Heart left ventricle (tissue), 16 donors: Measurements from ENCODE around the gene DOCK2. TPM values are rescaled to one million over a fixed set of nuclear protein-coding genes. Genes with fewer than 3 reads are reported as not detected.

Source experiments
- ATAC-seq, 4 donors: fragments of 200-7000 bp; cut with Tn5 transposase; one replicate each; pipeline ENCODE4 v1.9.1; 2020 to 2022; ENCODE audit warnings: moderate library complexity in 4 of 4, mild to moderate bottlenecking in 3 of 4, moderate number of reproducible peaks in 1 of 4
- DNase-seq, 5 donors: peaks; one replicate each; pipeline ENCODE4 v3.0.0-alpha.2; 2020
- H3K27ac ChIP-seq, 12 donors: fragments of 200-600 bp; sonication (generic) in 4 of 12; one replicate each; pipeline versions ENCODE4 v1.5.0 to v1.8.0; 2016 to 2022; ENCODE audit warnings: mild to moderate bottlenecking in 2 of 12
- H3K27me3 ChIP-seq, 9 donors: fragments of 200-600 bp; sonication (generic) in 2 of 9; one replicate each; pipeline versions ENCODE4 v1.5.1 to v1.8.0; 2016 to 2022; ENCODE audit warnings: mild to moderate bottlenecking in 3 of 9
- H3K36me3 ChIP-seq, 9 donors: fragments of 200-600 bp; sonication (generic) in 2 of 9; one replicate each; pipeline versions ENCODE4 v1.5.0 to v1.8.0; 2018 to 2022; ENCODE audit warnings: mild to moderate bottlenecking in 2 of 9
- H3K4me1 ChIP-seq, 12 donors: fragments of 200-600 bp; sonication (generic) in 4 of 12; one replicate each; pipeline versions ENCODE4 v1.5.0 to v1.8.0; 2016 to 2022; ENCODE audit warnings: mild to moderate bottlenecking in 3 of 12
- H3K4me3 ChIP-seq, 12 donors: fragments of 200-600 bp; sonication (generic) in 4 of 12; one replicate each; pipeline versions ENCODE4 v1.5.0 to v1.8.0; 2017 to 2022; ENCODE audit warnings: mild to moderate bottlenecking in 9 of 12, moderate library complexity in 4 of 12
- H3K9me3 ChIP-seq, 12 donors: fragments of 200-600 bp; sonication (generic) in 4 of 12; one replicate each; pipeline versions ENCODE4 v1.5.0 to v1.8.0; 2016 to 2022; ENCODE audit warnings: mild to moderate bottlenecking in 1 of 12
- POLR2A ChIP-seq, 2 donors: fragments of 450-650 bp; IDR thresholded peaks; one replicate each; pipeline ENCODE4 v1.6.1; 2017; ENCODE audit warnings: antibody characterized with exemption in 2 of 2, mild to moderate bottlenecking in 2 of 2, moderate library complexity in 2 of 2
- WGBS, 4 donors: extraction: QIAGEN DNeasy Blood & Tissue Kit in 2 of 4; methylation state at CpG; one replicate each; pipeline versions ENCODE4 v1.1.5 to v1.1.7; 2013 to 2018; 5-methylcytosine and 5-hydroxymethylcytosine counted together
- intact Hi-C, 10 donors: fragments of 100-400 bp; cut with DNase I; formaldehyde crosslinking; loops; one replicate each; pipeline versions ENCODE4 v1.11.1 to v1.14.2; 2022
- polyA plus RNA-seq, 2 donors: library from polyadenylated mRNA; stranded (reverse); fragments of 200-250 nt; gene quantifications; one replicate each; pipeline ENCODE4 v1.2.3, GENCODE V29; 2013
- total RNA-seq, 9 donors: library from RNA; depleted of rRNA in 2 of 9; stranded (reverse); fragments of >200 nt in 2 of 9; fragmentation: NEBNext Ultra II Directional in 3 of 9; extraction: Animal tissue kit (Norgen Biotek cat#: 25700) in 3 of 9; gene quantifications; one replicate each; pipeline versions ENCODE4 v1.1.0 to v1.2.4, GENCODE V29; 2016 to 2023
- TF ChIP-seq, protein P1 (sequence below), 12 donors: fragments of 200-600 bp; sonication (generic) in 4 of 12; IDR thresholded peaks; one replicate each; pipeline versions ENCODE4 v1.5.0 to v1.8.0; 2018 to 2022; ENCODE audit warnings: antibody characterized with exemption in 12 of 12, mild to moderate bottlenecking in 5 of 12
- donor health status: ischemic (EF 13 %, LVEDD 7.1; RV severe dilation, severe dysfunction).
- donor health status: healthy with polysubstance abuse.
- donor health status: DM: no; HTN: yes; CAD: no.
- donor health status: DM: no; HTN: no; CAD: no.
- donor health status: ischemic (EF 25% LVEDD 6.9; RV normal size, moderate dysfunction).
- donor health status: ischemic (EF 25% LVEDD 5.7; RV mildly dilated, moderate dysfunction).
- donor health status: healthy.
- donor health status: DM: yes; HTN: yes; CAD: no.
- donor health status: ischemic (EF 35%, LVEDD 5.7; RV mildly dilated, moderate dysfunction).
- donor health status: nonischemic (EF 11% LVEDD 7.7; RV severe dilation, severe dysfunction).
- donor health status: DM: yes; HTN: yes; CAD: no.
- donor health status: PGD.
- donor health status: ischemic (EF 29% LVEDD 5.4; RV normal size, mild dysfunction).
- donor health status: nonischemic (EF 23%, LVEDD 6.1; RV moderate dilation, normal function).

DOCK2 gene
- total and polyA plus RNA-seq, 11 donors, result 0.80 to 59.5 (median 4.6) TPM

DNA sequence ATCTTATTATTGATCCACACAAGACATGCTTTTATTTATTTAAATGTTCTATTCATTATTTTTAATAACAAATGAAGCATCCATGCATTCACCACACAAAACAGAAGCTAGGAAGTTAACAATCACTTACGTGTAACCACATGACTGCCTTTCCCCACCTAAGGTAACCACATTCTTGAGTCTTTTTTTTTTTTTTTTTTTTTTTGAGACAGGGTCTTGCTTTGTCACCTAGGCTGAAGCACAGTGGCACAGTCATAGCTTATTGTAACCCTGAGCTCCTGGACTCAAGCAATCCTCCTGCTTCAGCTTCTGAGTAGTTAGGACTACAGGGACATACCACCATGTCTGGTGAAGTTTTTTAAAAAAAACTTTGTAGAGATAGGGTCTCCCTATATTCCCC is 133.0 kb downstream of the DOCK2 start:
- 83 to 86% (median 84%) methylated on average over 1 of the region's 1 CpG for WGBS, 4 donors
- Histone ChIP-seq H3K9me3 (no peaks in the 10 kb centered on the region), H3K27ac (no peak overlapping the region), H3K4me1 (peaks cover 0 to 11% (median 0%) of the 10 kb centered on the region in 12 donors), H3K4me3 (no peak overlapping the region), H3K36me3 (peaks cover 0 to 28% (median 0%) of the 10 kb centered on the region in 9 donors), H3K27me3 (no peaks in the 10 kb centered on the region)
- TF ChIP-seq, protein P1, sequence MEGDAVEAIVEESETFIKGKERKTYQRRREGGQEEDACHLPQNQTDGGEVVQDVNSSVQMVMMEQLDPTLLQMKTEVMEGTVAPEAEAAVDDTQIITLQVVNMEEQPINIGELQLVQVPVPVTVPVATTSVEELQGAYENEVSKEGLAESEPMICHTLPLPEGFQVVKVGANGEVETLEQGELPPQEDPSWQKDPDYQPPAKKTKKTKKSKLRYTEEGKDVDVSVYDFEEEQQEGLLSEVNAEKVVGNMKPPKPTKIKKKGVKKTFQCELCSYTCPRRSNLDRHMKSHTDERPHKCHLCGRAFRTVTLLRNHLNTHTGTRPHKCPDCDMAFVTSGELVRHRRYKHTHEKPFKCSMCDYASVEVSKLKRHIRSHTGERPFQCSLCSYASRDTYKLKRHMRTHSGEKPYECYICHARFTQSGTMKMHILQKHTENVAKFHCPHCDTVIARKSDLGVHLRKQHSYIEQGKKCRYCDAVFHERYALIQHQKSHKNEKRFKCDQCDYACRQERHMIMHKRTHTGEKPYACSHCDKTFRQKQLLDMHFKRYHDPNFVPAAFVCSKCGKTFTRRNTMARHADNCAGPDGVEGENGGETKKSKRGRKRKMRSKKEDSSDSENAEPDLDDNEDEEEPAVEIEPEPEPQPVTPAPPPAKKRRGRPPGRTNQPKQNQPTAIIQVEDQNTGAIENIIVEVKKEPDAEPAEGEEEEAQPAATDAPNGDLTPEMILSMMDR (IDR thresholded peaks at IDR 0.05), result no peak
- no peak for TF ChIP-seq POLR2A (IDR thresholded peaks at IDR 0.05)
- no peak for ATAC-seq
- intact Hi-C loops, result no loop called here
- no peak for DNase-seq

DNA sequence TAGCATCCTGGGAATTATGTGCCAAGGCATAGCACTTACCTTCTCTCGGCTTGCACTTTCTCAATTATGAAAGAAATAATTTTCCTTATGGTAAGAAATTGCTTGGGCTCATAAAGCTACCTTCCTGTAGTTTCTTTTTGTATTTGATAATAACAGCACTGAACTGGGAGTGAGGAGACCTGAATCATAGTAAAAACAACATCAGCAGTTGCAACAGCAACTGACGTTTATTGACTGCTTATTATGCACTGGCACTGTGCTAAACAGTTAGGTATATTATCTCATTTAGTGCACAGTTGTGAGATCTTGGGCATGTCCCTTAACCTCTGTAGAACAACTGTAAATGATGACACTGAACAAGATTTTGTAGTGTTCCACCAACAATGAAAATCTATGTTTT is 135.2 kb downstream of the DOCK2 start:
- no peak for DNase-seq
- Histone ChIP-seq H3K36me3 (peaks cover 0 to 25% (median 0%) of the 10 kb centered on the region in 9 donors), H3K9me3 (no peaks in the 10 kb centered on the region), H3K4me3 (no peak overlapping the region), H3K27me3 (no peaks in the 10 kb centered on the region), H3K27ac (no peak overlapping the region), H3K4me1 (peaks cover 0 to 11% (median 0%) of the 10 kb centered on the region in 12 donors)
- intact Hi-C loops, result no loop called here
- TF ChIP-seq, protein P1 (IDR thresholded peaks at IDR 0.05), result no peak
- TF ChIP-seq POLR2A (IDR thresholded peaks at IDR 0.05), result no peak
- 63 to 87% (median 81%) methylated on average over 2 of the region's 2 CpGs for WGBS, 4 donors
- no peak for ATAC-seq

DNA sequence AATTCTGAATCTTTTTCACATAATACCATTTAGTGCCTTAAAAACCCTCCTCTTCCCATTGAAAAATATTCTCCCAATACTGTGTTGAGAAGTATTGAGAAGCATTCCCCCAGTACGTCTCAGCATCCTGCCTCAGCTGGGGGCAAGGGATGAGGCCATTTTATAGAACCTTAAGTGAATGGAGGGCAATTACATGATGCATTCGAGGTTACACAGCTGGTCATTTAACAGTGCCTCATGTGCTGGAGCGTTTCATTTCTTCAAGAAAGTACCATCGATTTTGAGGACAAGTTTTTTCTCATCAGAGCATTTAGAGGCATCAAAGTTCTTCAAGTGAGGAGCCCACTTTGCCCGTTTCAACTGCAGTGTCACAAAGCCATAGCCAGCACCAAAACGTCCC is 135.6 kb downstream of the DOCK2 start:
- no peak for ATAC-seq
- DNase-seq, result no peak
- Histone ChIP-seq H3K9me3 (no peaks in the 10 kb centered on the region), H3K36me3 (peaks cover 0 to 23% (median 0%) of the 10 kb centered on the region in 9 donors), H3K4me1 (peaks cover 0 to 11% (median 0%) of the 10 kb centered on the region in 12 donors), H3K27me3 (no peaks in the 10 kb centered on the region), H3K4me3 (no peak overlapping the region), H3K27ac (no peak overlapping the region)
- intact Hi-C loops, result no loop called here
- TF ChIP-seq, protein P1 (IDR thresholded peaks at IDR 0.05), result no peak
- no peak for TF ChIP-seq POLR2A (IDR thresholded peaks at IDR 0.05)
- WGBS, 4 donors, result 68 to 80% (median 71%) methylated on average over 6 of the region's 6 CpGs

DNA sequence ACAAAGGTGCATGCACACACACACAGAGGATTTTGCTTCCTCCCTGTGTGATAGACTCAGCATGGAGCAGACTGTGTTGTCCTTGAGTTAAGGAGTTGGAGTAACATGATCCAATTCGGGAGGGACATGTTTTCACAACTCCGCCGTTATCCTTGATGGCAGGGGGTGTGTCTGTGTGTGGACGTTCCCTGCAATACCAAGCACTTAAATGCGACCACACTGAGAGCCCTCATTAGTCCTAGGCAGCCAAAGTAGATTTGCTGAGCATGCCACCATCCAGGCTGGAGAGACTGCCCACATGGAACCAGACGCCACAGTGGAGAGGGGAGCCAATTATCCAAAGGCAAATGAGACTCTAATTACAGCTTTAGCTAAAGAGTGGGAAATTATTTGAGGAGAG is 140.1 kb downstream of the DOCK2 start:
- no peak for ATAC-seq
- Histone ChIP-seq H3K27ac (no peak overlapping the region), H3K9me3 (no peaks in the 10 kb centered on the region), H3K4me1 (no peaks in the 10 kb centered on the region), H3K4me3 (no peak overlapping the region), H3K36me3 (peaks cover 0 to 6% (median 0%) of the 10 kb centered on the region in 9 donors), H3K27me3 (peaks cover 0 to 6% (median 0%) of the 10 kb centered on the region in 9 donors)
- no peak for DNase-seq
- TF ChIP-seq, protein P1 (IDR thresholded peaks at IDR 0.05), result no peak
- no peak for TF ChIP-seq POLR2A (IDR thresholded peaks at IDR 0.05)
- intact Hi-C loops, result no loop called here
- 57 to 76% (median 65%) methylated on average over 6 of the region's 6 CpGs for WGBS, 4 donors
